ENCODE results near the gene TMEM39A.
A peak's percentile ranks its signal among the peaks of the same experiment; 100 is the strongest.

Gene TMEM39A

DNA sequence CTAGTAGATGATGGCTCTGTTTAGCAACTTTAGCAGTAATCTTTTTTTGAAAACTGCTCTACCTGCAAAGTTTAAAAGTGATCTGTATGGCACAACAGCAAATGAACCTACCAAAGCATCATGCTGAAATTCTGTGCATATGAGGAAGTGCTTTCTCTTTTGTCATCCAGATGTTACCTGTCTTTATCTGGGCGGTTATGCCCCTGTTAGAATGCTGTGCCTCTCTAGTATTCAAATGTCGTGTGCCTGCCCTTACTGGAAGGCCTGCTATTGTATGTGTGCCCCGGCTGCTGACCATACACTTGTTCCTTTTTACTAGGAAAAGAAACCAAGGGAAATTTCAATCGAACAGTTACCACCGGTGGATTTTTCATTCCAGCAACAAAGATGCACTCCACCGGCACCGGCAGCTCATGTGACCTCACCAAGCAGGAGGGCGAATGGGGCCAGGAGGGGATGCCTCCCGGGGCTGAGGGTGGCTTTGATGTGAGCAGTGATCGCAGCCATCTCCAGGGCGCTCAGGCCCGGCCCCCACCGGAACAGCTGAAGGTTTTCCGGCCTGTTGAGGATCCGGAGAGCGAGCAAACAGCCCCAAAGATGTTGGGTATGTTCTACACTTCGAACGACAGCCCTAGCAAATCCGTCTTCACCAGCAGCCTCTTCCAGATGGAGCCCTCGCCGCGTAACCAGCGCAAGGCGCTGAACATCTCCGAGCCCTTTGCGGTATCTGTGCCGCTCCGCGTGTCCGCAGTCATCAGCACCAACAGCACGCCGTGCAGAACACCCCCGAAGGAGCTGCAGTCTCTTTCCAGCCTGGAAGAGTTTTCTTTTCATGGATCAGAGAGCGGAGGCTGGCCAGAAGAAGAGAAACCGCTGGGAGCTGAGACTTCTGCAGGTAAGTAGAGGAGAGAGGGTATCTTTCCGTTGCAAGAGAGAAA, 61.6 kb downstream of the TMEM39A start:
- Histone ChIP-seq H3K4me3 (ENCODE audit: low read depth, low read length, poor library complexity, severe bottlenecking) (no peak overlapping the region), H3F3A (ENCODE audit: insufficient read depth, low read length) (no peaks in the 10 kb centered on the region), H3K4me2 (ENCODE audit: low read length) (peak overlapping the region; percentile 47)

DNA sequence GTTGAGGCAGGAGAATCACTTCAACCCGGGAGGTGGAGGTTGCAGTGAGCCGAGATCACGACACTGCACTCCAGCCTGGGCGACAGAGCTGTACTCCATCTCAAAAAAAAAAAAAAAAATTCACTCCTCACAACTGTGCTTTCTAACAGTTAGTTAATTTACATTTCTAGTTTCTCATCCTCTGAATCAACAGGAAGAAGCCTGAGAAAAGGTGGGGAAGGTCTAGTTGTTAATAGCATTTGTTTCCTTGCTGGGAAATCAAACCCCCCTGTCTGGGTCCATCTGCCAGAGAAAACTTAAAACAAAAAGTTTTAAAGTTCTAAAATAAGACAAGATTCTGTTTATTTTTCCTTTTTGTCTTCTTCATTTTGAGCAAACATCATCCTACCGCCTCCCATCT, 62.3 kb downstream of the TMEM39A start:
- Histone ChIP-seq H3K27me3 (ENCODE audit: insufficient read depth, low read length) (no peaks in the 10 kb centered on the region), H3F3A (ENCODE audit: insufficient read depth, low read length) (no peaks in the 10 kb centered on the region), H3K4me2 (ENCODE audit: low read length) (peak overlapping the region; percentile 47), H3K79me2 (ENCODE audit: insufficient read depth, low read length) (no peaks in the 10 kb centered on the region), H3K27ac (ENCODE audit: low read depth, low read length, poor library complexity, severe bottlenecking) (peak overlapping the region; percentile 82), H4K20me1 (ENCODE audit: insufficient read depth, low read length) (no peaks in the 10 kb centered on the region), H3K36me3 (ENCODE audit: insufficient read depth, low read length) (no peaks in the 10 kb centered on the region), H3K4me3 (ENCODE audit: low read depth, low read length, poor library complexity, severe bottlenecking) (no peak overlapping the region), H2AFZ (ENCODE audit: low read length) (no peak overlapping the region), H3K9ac (ENCODE audit: low read length) (no peak overlapping the region), H3K9me3 (ENCODE audit: low read length) (no peaks in the 10 kb centered on the region), H3K9me2 (ENCODE audit: low read depth, low read length) (no peaks in the 10 kb centered on the region), H3K4me1 (ENCODE audit: insufficient read depth, low read length, severe bottlenecking) (peaks cover 19% of the 10 kb centered on the region)
- no peak for TF ChIP-seq EZH2 (IDR thresholded peaks at IDR 0.05; ENCODE audit: borderline replicate concordance, low read length)
- TF ChIP-seq, protein P1, sequence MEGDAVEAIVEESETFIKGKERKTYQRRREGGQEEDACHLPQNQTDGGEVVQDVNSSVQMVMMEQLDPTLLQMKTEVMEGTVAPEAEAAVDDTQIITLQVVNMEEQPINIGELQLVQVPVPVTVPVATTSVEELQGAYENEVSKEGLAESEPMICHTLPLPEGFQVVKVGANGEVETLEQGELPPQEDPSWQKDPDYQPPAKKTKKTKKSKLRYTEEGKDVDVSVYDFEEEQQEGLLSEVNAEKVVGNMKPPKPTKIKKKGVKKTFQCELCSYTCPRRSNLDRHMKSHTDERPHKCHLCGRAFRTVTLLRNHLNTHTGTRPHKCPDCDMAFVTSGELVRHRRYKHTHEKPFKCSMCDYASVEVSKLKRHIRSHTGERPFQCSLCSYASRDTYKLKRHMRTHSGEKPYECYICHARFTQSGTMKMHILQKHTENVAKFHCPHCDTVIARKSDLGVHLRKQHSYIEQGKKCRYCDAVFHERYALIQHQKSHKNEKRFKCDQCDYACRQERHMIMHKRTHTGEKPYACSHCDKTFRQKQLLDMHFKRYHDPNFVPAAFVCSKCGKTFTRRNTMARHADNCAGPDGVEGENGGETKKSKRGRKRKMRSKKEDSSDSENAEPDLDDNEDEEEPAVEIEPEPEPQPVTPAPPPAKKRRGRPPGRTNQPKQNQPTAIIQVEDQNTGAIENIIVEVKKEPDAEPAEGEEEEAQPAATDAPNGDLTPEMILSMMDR (IDR thresholded peaks at IDR 0.05; ENCODE audit: low read length), result no peak

More for the DNA sequence above, 61.6 kb downstream of the TMEM39A start:
- Histone ChIP-seq H3K4me1 (ENCODE audit: insufficient read depth, low read length, severe bottlenecking) (peaks cover 19% of the 10 kb centered on the region), H3K9ac (ENCODE audit: low read length) (no peak overlapping the region), H3K9me3 (ENCODE audit: low read length) (no peaks in the 10 kb centered on the region), H3K36me3 (ENCODE audit: insufficient read depth, low read length) (no peaks in the 10 kb centered on the region), H3K27me3 (ENCODE audit: insufficient read depth, low read length) (no peaks in the 10 kb centered on the region), H3K79me2 (ENCODE audit: insufficient read depth, low read length) (no peaks in the 10 kb centered on the region), H4K20me1 (ENCODE audit: insufficient read depth, low read length) (no peaks in the 10 kb centered on the region), H3K27ac (ENCODE audit: low read depth, low read length, poor library complexity, severe bottlenecking) (peak overlapping the region; percentile 82), H2AFZ (ENCODE audit: low read length) (no peak overlapping the region), H3K9me2 (ENCODE audit: low read depth, low read length) (no peaks in the 10 kb centered on the region)
- TF ChIP-seq, protein P1 (IDR thresholded peaks at IDR 0.05; ENCODE audit: low read length), result no peak
- TF ChIP-seq EZH2 (IDR thresholded peaks at IDR 0.05; ENCODE audit: borderline replicate concordance, low read length), result no peak

- Histone ChIP-seq H3K4me3 (ENCODE audit: low read depth, low read length, poor library complexity, severe bottlenecking) (no peak overlapping the region), H4K20me1 (ENCODE audit: insufficient read depth, low read length) (no peaks in the 10 kb centered on the region), H3K4me1 (ENCODE audit: insufficient read depth, low read length, severe bottlenecking) (peaks cover 19% of the 10 kb centered on the region), H3K79me2 (ENCODE audit: insufficient read depth, low read length) (no peaks in the 10 kb centered on the region), H3K27me3 (ENCODE audit: insufficient read depth, low read length) (no peaks in the 10 kb centered on the region), H3K9me2 (ENCODE audit: low read depth, low read length) (no peaks in the 10 kb centered on the region), H3K9ac (ENCODE audit: low read length) (no peak overlapping the region), H3K9me3 (ENCODE audit: low read length) (no peaks in the 10 kb centered on the region), H3K36me3 (ENCODE audit: insufficient read depth, low read length) (no peaks in the 10 kb centered on the region), H3F3A (ENCODE audit: insufficient read depth, low read length) (no peaks in the 10 kb centered on the region), H2AFZ (ENCODE audit: low read length) (no peak overlapping the region), H3K4me2 (ENCODE audit: low read length) (no peak overlapping the region), H3K27ac (ENCODE audit: low read depth, low read length, poor library complexity, severe bottlenecking) (peak overlapping the region; percentile 19)
- TF ChIP-seq, protein P1 (IDR thresholded peaks at IDR 0.05; ENCODE audit: low read length), result no peak
- TF ChIP-seq EZH2 (IDR thresholded peaks at IDR 0.05; ENCODE audit: borderline replicate concordance, low read length), result no peak
Measured at GRCh38 chr3:119400466-119400865, 62.9 kb downstream of the TMEM39A start.

Measured in OCI-LY1 (cell line).